Amygdala (tissue), 56 donors: Measurements from ENCODE around the gene BZW1.

Source experiments
- DNase-seq, 56 donors: peaks; one replicate each; lab custom pipeline; 2025; lab: John Stamatoyannopoulos, UW

BZW1 gene

DNA sequence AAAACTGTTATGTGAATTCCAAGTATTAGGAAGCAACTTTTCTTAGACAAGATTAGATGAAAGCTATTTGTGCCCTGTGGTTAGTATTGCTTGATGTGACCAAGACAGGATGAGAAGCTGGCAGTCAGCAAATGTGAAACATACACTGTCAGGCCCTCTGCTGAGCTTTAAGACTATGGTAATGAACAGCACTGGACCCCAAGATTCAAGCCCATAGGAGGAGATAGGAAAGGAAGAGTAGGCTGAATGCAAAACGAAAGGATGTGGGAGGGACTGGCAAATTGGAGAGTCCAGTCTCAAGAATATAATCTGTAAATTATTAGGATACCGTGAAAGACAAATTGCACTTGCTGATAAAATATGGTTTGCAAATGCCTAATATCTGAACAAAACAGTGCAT lies 16.4 kb downstream of the BZW1 start:
- no peak for DNase-seq

DNA sequence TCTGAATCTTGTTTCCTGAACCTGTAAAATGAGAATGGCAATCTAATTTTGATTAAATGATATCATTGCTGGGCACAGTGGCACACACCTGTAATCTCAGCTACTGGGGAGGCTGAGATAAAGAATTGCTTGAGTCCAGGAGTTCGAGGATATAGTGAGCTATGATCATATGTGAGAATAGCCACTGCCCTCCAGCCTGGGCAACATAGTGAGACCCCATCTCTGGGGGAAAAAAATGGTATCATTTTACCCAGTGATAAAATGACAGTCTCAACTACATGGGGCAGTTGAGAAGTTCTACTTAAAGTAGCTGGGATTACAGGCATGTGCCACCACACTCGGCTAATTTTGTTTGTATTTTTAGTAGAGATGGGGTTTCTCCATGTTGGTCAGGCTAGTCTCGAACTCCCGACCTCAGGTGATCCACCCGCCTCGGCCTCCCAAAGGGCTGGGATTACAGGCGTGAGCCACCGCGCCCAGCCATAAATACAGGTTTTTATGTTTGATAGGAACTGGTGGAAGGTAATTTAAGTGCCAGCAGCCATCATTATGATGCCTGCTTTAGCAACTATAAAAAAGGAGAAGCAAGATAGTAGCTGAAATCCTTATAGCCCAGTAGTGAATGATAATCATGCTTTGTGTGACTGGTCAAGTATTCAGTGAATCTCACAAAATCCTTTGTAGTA lies 17.0 kb downstream of the BZW1 start:
- DNase-seq = no peak

GRCh38 chr2:200829258-200829655 lies 17.5 kb downstream of the BZW1 start:
- no peak for DNase-seq

DNA sequence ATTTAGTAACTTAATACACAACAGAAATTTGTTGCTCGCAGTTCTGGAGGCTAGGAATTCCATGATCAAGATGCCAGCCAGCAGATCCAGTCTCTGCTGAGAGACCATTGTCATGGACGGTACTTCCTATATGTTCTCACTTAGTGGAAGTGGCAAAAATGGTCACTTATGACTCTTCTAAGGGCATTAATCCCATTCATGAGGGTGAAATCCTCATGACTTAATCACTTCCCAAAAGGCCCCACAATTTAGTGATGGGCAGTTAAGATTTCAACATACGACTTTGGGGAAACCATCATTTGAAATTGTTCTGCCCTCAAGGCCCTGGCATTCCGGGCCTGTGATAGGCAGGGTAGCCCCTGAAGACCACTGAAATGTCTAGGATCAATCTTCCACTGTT lies 23.0 kb downstream of the BZW1 start:
- DNase-seq = no peak

- no peak for DNase-seq
Observed at GRCh38 chr2:200839513-200839912, 27.8 kb downstream of the BZW1 start.

DNA sequence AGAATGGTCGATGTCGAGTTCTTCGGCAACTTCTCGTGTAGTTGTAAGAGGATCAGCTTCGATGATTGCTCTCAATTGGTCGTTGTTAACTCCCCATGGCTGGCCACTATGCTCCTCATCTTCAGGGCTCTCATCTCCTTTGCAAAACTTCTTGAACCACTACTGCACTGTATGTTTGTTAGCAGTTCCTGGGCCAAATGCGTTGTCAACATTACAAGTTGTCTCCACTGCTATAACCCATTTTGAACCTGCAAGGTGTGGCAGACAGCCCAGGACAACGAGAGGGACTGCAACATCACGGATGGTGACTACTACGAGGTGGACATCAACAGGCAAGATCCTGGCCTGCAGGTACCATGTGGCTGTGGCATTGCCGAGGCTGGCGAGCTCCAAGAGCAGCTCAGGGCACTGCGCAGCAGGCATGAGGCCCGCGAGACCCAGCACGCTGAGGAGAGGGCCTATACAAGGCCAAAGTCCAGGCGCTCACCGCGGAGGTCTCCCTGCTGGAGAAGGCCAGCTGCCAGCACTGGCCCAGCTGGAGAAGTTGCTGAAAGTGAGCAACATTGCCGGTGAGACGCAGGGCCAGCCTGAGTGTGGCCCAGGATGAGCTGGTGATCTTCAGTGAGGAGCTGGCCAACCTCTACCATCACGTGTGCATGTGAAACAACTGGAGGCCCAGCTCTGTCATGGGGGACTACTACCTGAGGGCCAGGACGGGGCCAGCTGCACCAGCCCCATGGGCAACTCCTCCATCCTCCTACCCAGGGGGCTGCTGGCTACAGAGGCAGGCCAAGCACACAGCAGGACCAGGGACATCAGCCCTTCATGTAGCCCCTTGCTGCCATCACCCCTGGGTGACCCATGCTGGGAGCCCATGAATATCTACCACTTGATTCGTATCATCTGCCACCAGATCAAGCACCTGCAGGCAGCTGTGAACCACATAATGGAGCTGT lies 32.6 kb downstream of the BZW1 start:
- no peak for DNase-seq

GRCh38 chr2:200845194-200845593 lies 33.5 kb downstream of the BZW1 start:
- no peak for DNase-seq

DNA sequence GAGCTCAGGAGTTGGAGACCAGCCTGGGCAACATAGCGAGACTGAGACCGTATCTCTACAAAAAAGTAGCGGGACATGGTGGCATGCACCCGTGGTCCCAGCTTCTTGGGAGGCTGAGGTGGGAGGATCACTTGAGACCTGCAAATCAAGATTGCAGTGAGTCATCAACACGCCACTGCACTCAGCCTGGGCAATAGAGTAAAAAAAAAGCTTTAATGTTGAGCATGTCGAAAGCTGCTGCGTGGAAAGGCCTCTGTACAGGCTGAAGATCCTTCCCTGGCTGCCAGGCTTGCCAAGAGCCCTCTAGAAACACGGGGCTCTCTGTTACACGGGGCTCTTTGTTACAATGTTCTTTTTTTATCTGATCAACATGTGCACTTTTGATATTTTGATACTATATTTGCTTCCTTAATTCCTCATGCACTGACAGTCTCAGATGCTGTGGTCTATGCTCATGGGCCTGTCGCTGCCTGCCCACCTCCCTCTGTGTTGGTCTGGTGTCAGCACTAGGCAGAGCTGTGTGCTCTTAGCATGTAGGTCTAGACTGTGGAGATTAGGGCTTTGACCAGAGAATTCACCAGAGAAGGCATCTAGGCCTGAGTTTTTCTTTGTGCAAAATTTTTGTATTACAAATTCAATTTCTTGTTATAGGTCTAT lies 34.1 kb downstream of the BZW1 start:
- DNase-seq = no peak

GRCh38 chr2:200847269-200847668 lies 35.6 kb downstream of the BZW1 start:
- DNase-seq = no peak

GRCh38 chr2:200847939-200848338 lies 36.2 kb downstream of the BZW1 start:
- DNase-seq = no peak

- DNase-seq = no peak
Observed at GRCh38 chr2:200850512-200851256, 39.0 kb downstream of the BZW1 start.

GRCh38 chr2:200851398-200852248 lies 39.9 kb downstream of the BZW1 start:
- DNase-seq = no peak

GRCh38 chr2:200852605-200853004 lies 40.9 kb downstream of the BZW1 start:
- no peak for DNase-seq

DNA sequence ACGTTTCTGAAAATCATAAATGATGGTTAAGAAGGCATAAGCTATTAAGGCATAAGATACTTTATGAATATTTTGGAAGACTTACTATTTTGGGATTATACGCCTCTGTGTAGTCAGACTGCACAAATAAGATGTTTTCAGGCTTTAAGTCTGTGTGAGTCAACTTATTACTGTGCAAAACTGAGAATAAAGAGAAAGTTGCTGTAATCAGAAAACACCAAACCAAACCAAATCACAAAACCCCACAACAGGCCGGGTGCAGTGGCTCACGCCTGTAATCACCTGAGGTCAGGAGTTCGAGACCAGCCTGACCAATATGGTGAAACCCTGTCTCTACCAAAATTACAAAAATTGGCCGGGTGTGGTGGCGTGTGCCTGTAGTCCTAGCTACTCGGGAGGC lies 45.1 kb downstream of the BZW1 start:
- DNase-seq = no peak

- DNase-seq = peak in 9 of 56 donors; percentile 1 to 38 (median 9)
Observed at GRCh38 chr2:200860092-200860795, 48.5 kb downstream of the BZW1 start.

DNA sequence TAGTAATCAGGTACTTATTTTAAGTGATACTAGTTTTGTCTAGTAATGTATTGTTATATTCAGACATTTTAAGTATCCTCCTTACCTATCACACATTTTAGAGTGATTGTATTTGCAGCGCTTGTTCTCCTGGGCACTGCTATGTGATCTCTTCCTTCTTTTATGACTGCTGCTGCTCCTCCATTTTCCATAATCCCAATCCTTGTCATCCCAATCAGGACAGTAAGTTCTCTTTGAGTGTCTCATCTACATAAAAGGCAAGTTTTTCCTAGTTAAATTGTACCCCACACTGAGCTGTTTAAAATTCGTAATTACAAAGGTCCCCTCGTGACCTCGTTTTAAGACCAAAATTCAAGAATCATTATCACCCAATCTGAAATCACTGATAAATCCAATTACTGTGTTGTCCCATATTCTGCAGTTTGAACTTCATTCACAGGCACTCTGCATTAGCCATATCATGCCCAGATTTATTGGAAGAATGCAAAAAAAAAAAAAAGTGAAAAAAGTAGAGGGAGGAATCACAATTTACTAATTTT lies 50.0 kb downstream of the BZW1 start:
- DNase-seq = no peak

GRCh38 chr2:200862532-200863000 lies 50.9 kb downstream of the BZW1 start:
- peak in 10 of 56 donors; percentile 9 to 20 (median 14) for DNase-seq

DNA sequence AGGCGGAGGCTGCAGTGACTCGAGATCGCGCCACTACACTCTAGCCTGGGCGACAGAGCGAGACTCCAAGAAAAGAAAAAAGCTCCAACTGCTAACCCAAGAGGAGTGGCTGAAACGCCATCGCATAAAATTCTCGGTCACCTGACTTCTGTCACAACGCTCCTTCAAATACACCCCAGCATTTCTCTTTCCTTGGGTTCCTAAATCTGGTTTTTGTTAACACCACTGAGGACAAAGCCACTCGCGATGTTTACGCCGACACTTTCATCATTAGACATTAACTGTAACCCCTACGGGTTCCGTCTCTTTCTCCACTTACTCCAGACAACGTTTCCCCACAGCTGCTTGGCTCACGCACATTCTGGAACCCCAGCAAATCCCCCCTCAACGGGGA lies 52.1 kb downstream of the BZW1 start:
- DNase-seq = peak in 13 of 56 donors; percentile 20 to 74 (median 44)
